ENCODE measurements around the gene SHISA8. TPM values are rescaled to one million over a fixed set of nuclear protein-coding genes. Genes with fewer than 3 reads are reported as not detected.

SHISA8 gene
- total RNA-seq, 2 donors from 2014 or later: 0.58 TPM; not detected in 1

- H3K27me3 ChIP-seq (ENCODE audit: control insufficient read depth, insufficient read depth, low read length, poor library complexity, severe bottlenecking): peaks cover 69% of the 10 kb centered on the region
- H3K4me3 ChIP-seq (ENCODE audit: low read length): no peak overlapping the region
- 6% methylated on average over 61 to 112 of the region's 112 CpGs for WGBS, 2 experiments (ENCODE audit: insufficient coverage in 1 of 2, insufficient read length in 1 of 2)
- Mint-ChIP-seq H3K4me3 (no peak overlapping the region), H3K4me1 (peaks cover 4% of the 10 kb centered on the region), H3K9me3 (no peaks in the 10 kb centered on the region), H3K27me3 (ENCODE audit: insufficient read depth) (peaks cover 56% of the 10 kb centered on the region), H3K36me3 (ENCODE audit: low read depth) (peaks cover 12% of the 10 kb centered on the region), H3K27ac (no peak overlapping the region)
- peak; percentile 88 for DNase-seq
- H3K36me3 ChIP-seq (ENCODE audit: control insufficient read depth, insufficient read depth, low read length): no peaks in the 10 kb centered on the region
- no peak for TF ChIP-seq CTCF (conservative IDR thresholded peaks at IDR 0.05)
- H3K9me3 ChIP-seq (ENCODE audit: control insufficient read depth, low read length): no peaks in the 10 kb centered on the region
- H3K4me1 ChIP-seq (ENCODE audit: control insufficient read depth, insufficient read depth, low read length): peaks cover 5% of the 10 kb centered on the region
- H3K9ac ChIP-seq (ENCODE audit: extremely low read depth, low read length, poor library complexity, severe bottlenecking): no peak overlapping the region
- H3K27ac ChIP-seq (ENCODE audit: low read depth, low read length): no peak overlapping the region
These were observed 4.5 kb downstream of the SHISA8 start for GRCh38 chr22:41910050-41911000.

DNA sequence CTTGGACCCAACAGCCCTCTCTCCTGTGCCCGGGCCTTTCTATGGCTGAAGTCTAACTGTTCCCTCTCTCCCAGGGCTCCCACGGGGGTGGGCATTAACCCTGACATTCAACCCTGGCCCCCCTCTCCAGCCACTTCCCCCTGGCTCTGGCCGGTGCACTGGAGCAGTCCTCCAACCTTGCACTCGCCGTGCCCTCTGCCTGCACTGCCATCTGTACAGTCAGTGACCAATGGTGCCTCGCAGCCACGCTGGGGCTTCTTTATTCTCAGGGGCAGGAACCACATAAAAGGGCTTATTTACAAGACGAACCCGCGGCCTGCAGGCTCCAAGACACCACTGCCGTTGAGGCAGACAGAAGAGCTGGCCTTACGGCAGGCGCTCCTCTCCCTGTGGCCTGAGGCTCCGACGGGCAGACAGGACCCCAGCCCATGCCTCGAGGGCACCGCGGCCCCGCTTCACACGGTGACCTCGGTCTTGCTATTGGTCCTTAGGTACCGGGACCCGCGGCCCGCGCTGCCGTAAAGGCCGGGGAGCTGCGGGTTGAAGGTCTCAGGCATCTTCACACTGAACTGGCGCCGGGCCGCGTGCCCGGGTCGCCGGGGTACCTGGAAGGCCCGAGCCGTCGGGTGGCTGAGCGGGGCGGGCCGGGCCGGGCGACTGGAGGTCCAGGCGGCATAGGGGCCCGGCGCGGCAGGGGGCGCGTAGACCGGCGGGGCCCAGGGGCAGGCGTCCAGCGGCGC, 5.4 kb downstream of the SHISA8 start:
- Histone ChIP-seq H3K36me3 (ENCODE audit: control insufficient read depth, insufficient read depth, low read length) (peaks cover 4% of the 10 kb centered on the region), H3K27ac (ENCODE audit: low read depth, low read length) (no peak overlapping the region), H3K27me3 (ENCODE audit: control insufficient read depth, insufficient read depth, low read length, poor library complexity, severe bottlenecking) (peaks cover 61% of the 10 kb centered on the region), H3K9ac (ENCODE audit: extremely low read depth, low read length, poor library complexity, severe bottlenecking) (no peak overlapping the region), H3K4me3 (ENCODE audit: low read length) (no peak overlapping the region), H3K9me3 (ENCODE audit: control insufficient read depth, low read length) (no peaks in the 10 kb centered on the region), H3K4me1 (ENCODE audit: control insufficient read depth, insufficient read depth, low read length) (peaks cover 5% of the 10 kb centered on the region)
- Mint-ChIP-seq H3K27ac (no peak overlapping the region), H3K9me3 (no peaks in the 10 kb centered on the region), H3K4me3 (no peak overlapping the region), H3K27me3 (ENCODE audit: insufficient read depth) (peaks cover 51% of the 10 kb centered on the region), H3K36me3 (ENCODE audit: low read depth) (peaks cover 12% of the 10 kb centered on the region), H3K4me1 (peaks cover 4% of the 10 kb centered on the region)
- no peak for TF ChIP-seq CTCF (conservative IDR thresholded peaks at IDR 0.05)
- DNase-seq: peak; percentile 79
- WGBS, 2 experiments (ENCODE audit: insufficient coverage in 1 of 2, insufficient read length in 1 of 2): 23 to 35% methylated on average over 44 to 55 of the region's 55 CpGs

GRCh38 chr22:41908411-41909309, 6.2 kb downstream of the SHISA8 start:
- peak; percentile 77 for DNase-seq
- Histone ChIP-seq H3K9me3 (ENCODE audit: control insufficient read depth, low read length) (no peaks in the 10 kb centered on the region), H3K27ac (ENCODE audit: low read depth, low read length) (no peak overlapping the region), H3K4me1 (ENCODE audit: control insufficient read depth, insufficient read depth, low read length) (peaks cover 5% of the 10 kb centered on the region), H3K36me3 (ENCODE audit: control insufficient read depth, insufficient read depth, low read length) (peaks cover 12% of the 10 kb centered on the region), H3K27me3 (ENCODE audit: control insufficient read depth, insufficient read depth, low read length, poor library complexity, severe bottlenecking) (peaks cover 54% of the 10 kb centered on the region), H3K9ac (ENCODE audit: extremely low read depth, low read length, poor library complexity, severe bottlenecking) (no peak overlapping the region), H3K4me3 (ENCODE audit: low read length) (no peak overlapping the region)
- H3K4me1 Mint-ChIP-seq: peaks cover 4% of the 10 kb centered on the region
- H3K27ac Mint-ChIP-seq: no peak overlapping the region
- H3K4me3 Mint-ChIP-seq: no peak overlapping the region
- 89 to 91% methylated on average over 5 to 14 of the region's 14 CpGs for WGBS, 2 experiments (ENCODE audit: insufficient coverage in 1 of 2, insufficient read length in 1 of 2)
- peaks cover 17% of the 10 kb centered on the region for H3K36me3 Mint-ChIP-seq (ENCODE audit: low read depth)
- peaks cover 48% of the 10 kb centered on the region for H3K27me3 Mint-ChIP-seq (ENCODE audit: insufficient read depth)
- no peaks in the 10 kb centered on the region for H3K9me3 Mint-ChIP-seq
- peak; percentile 39 for TF ChIP-seq CTCF (conservative IDR thresholded peaks at IDR 0.05)

Data from endodermal cell (in vitro differentiated cells).